CD14-positive monocyte (primary cell): ENCODE results near the gene ATP2A1. TPM values are rescaled to one million over a fixed set of nuclear protein-coding genes. Genes with fewer than 3 reads are reported as not detected.

Experiments used
- DNase-seq, 3 donors: peaks; one replicate each; pipeline ENCODE4 v3.0.0-alpha.2; 2011 to 2022
- H2AFZ ChIP-seq: 2 replicates; pipeline ENCODE4 v1.6.0; 2012; ENCODE audit warnings: mild to moderate bottlenecking, low read depth, low read length, inconsistent platforms; ENCODE audit not compliant: insufficient read depth, poor library complexity, severe bottlenecking
- H3K27ac ChIP-seq, 2 donors: 1 replicate in 1 of 2; 2 replicates in 1 of 2; pipeline ENCODE4 v1.5.1; 2012 to 2013; ENCODE audit warnings: low read length in 2 of 2, control low read depth in 1 of 2, inconsistent platforms in 1 of 2, low read depth in 1 of 2, mild to moderate bottlenecking in 1 of 2
- H3K27me3 ChIP-seq, 2 donors: one replicate each; pipeline versions ENCODE4 v1.6.0 to v1.6.1; 2011 to 2013; ENCODE audit warnings: low read length in 2 of 2; ENCODE audit not compliant: control insufficient read depth in 2 of 2, insufficient read depth in 2 of 2
- H3K36me3 ChIP-seq, 2 donors: replicated peaks in 1 of 2; 1 replicate in 1 of 2; 2 replicates in 1 of 2; pipeline versions ENCODE4 v1.5.1 to v1.6.1; 2012 to 2013; ENCODE audit warnings: low read length in 2 of 2, control low read depth in 1 of 2, inconsistent platforms in 1 of 2, mild to moderate bottlenecking in 1 of 2; ENCODE audit not compliant: insufficient read depth in 2 of 2, control insufficient read depth in 1 of 2
- H3K4me1 ChIP-seq, 2 donors: 1 replicate in 1 of 2; 2 replicates in 1 of 2; pipeline versions ENCODE4 v1.5.1 to v1.6.1; 2012 to 2013; ENCODE audit warnings: low read length in 2 of 2, control low read depth in 1 of 2, inconsistent platforms in 1 of 2, mild to moderate bottlenecking in 1 of 2, moderate library complexity in 1 of 2; ENCODE audit not compliant: insufficient read depth in 2 of 2, control insufficient read depth in 1 of 2
- H3K4me2 ChIP-seq: replicated peaks from 2 replicates; pipeline ENCODE3; 2012; ENCODE audit warnings: low read length, moderate library complexity, mild to moderate bottlenecking; ENCODE audit not compliant: poor library complexity, severe bottlenecking; ENCODE audit errors: extremely low read depth
- H3K4me3 ChIP-seq, 3 experiments: fragments of 200-600 bp in 1 of 3; sonication (generic) in 1 of 3; replicated peaks in 1 of 3; 1 replicate in 2 of 3; 2 replicates in 1 of 3; pipeline ENCODE4 v1.5.1; 2011 to 2013; ENCODE audit warnings: low read length in 3 of 3, mild to moderate bottlenecking in 3 of 3, control low read depth in 2 of 3, low read depth in 2 of 3, inconsistent platforms in 1 of 3, moderate library complexity in 1 of 3
- H3K79me2 ChIP-seq: 2 replicates; pipeline ENCODE4 v1.6.0; 2012; ENCODE audit warnings: mild to moderate bottlenecking, control low read depth, inconsistent platforms, low read length, moderate library complexity; ENCODE audit not compliant: insufficient read depth
- H3K9ac ChIP-seq: 2 replicates; pipeline ENCODE4 v1.6.0; 2017; ENCODE audit warnings: low read length, mild to moderate bottlenecking; ENCODE audit not compliant: insufficient read depth, poor library complexity, severe bottlenecking
- H3K9me3 ChIP-seq, 2 donors: replicated peaks in 1 of 2; 1 replicate in 1 of 2; 2 replicates in 1 of 2; pipeline versions ENCODE4 v1.5.1 to v1.6.1; 2012 to 2013; ENCODE audit warnings: low read length in 2 of 2, control low read depth in 1 of 2; ENCODE audit not compliant: control insufficient read depth in 1 of 2, insufficient read depth in 1 of 2
- H4K20me1 ChIP-seq: 2 replicates; pipeline ENCODE4 v1.6.0; 2012; ENCODE audit warnings: mild to moderate bottlenecking, low read length, control low read depth, moderate library complexity; ENCODE audit not compliant: insufficient read depth
- H3K27ac Mint-ChIP-seq, 7 donors: one replicate each; pipeline ENCODE4 v1.8.0; 2020; ENCODE audit warnings: mild to moderate bottlenecking in 7 of 7, mixed read lengths in 7 of 7, moderate library complexity in 6 of 7, inconsistent platforms in 2 of 7
- H3K27me3 Mint-ChIP-seq, 3 donors: one replicate each; pipeline ENCODE4 v1.8.0; 2021 to 2022; ENCODE audit warnings: low read depth in 3 of 3, mild to moderate bottlenecking in 3 of 3, mixed read lengths in 3 of 3, moderate library complexity in 3 of 3, inconsistent platforms in 1 of 3
- H3K36me3 Mint-ChIP-seq, 2 donors: one replicate each; pipeline ENCODE4 v1.8.0; 2020; ENCODE audit warnings: mixed read lengths in 2 of 2, inconsistent platforms in 1 of 2, mild to moderate bottlenecking in 1 of 2
- H3K4me1 Mint-ChIP-seq: one replicate; pipeline ENCODE4 v1.8.0; 2020; ENCODE audit warnings: mild to moderate bottlenecking, mixed read lengths
- H3K4me3 Mint-ChIP-seq, 2 donors: one replicate each; pipeline ENCODE4 v1.8.0; 2020; ENCODE audit warnings: mild to moderate bottlenecking in 2 of 2, mixed read lengths in 2 of 2, moderate library complexity in 1 of 2
- H3K9me3 Mint-ChIP-seq, 7 donors: one replicate each; pipeline ENCODE4 v1.8.0; 2020 to 2022; ENCODE audit warnings: mixed read lengths in 7 of 7, mild to moderate bottlenecking in 6 of 7, moderate library complexity in 6 of 7, inconsistent platforms in 2 of 7
- WGBS: methylation state at CpG from one replicate; pipeline ENCODE4 v1.1.5; 2013; ENCODE audit warnings: missing lambda C conversion rate; ENCODE audit not compliant: insufficient coverage; 5-methylcytosine and 5-hydroxymethylcytosine counted together
- intact Hi-C, 2 donors: fragments of 100-400 bp; cut with micrococcal nuclease; formaldehyde crosslinking; loops; one replicate each; pipeline versions ENCODE4 v1.15.0 to v1.15.1; 2023
- polyA plus RNA-seq, 3 donors: library from polyadenylated mRNA; depleted of rRNA in 1 of 3; unstranded in 2 of 3; stranded (reverse) in 1 of 3; fragments of 300-500 nt in 2 of 3; fragments of >200 nt in 1 of 3; fragmentation: Illumina TruSeq in 2 of 3; gene quantifications; 1 replicate in 2 of 3; 2 replicates in 1 of 3; pipeline ENCODE4 v1.2.3, GENCODE V29; 2012 to 2021
- TF ChIP-seq, protein P1 (sequence below): fragments of 200-600 bp; IDR thresholded peaks from one replicate; pipeline ENCODE4 v1.8.0; 2022; ENCODE audit warnings: antibody characterized with exemption, mild to moderate bottlenecking

The ATP2A1 gene
- polyA plus RNA-seq, 3 donors = 0.57 TPM; not detected in 2

DNA sequence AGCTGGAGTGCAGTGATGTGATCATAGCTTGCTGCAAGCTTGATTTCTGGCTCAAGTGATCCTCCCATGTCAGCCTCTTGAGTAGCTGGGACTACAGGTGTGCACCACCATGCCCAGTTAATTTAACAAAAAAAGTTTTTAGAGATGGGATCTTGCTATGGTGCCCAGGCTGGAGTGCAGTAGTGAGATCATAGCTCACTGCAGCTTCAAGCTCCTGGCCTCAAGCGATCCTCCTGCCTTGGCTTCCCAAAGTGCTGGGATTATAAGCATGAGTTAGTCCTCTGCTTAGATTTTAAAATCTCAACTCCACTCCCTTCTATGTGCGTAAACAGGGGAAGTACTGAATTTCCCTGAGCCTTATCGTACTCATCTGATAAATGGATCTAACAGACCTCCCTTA, 40.4 kb downstream of the ATP2A1 start:
- Histone ChIP-seq H3K4me2 (no peak overlapping the region), H3K9me3 (no peaks in the 10 kb centered on the region), H2AFZ (no peak overlapping the region), H3K4me3 (no peak overlapping the region), H4K20me1 (no peaks in the 10 kb centered on the region), H3K9ac (no peak overlapping the region), H3K79me2 (peaks cover 3% of the 10 kb centered on the region), H3K27ac (no peak overlapping the region), H3K27me3 (no peaks in the 10 kb centered on the region), H3K36me3 (peaks cover 41 to 66% of the 10 kb centered on the region in 2 donors), H3K4me1 (peaks cover 0 to 2% of the 10 kb centered on the region in 2 donors)
- Mint-ChIP-seq H3K9me3 (peaks cover 0 to 3% (median 0%) of the 10 kb centered on the region in 7 donors), H3K36me3 (peaks cover 50 to 76% of the 10 kb centered on the region in 2 donors), H3K4me3 (no peak overlapping the region), H3K27ac (no peak overlapping the region), H3K27me3 (peaks cover 0 to 1% (median 0%) of the 10 kb centered on the region in 3 donors), H3K4me1 (peaks cover 3% of the 10 kb centered on the region)
- no CpG with 5 or more reads among the region's 3 CpGs for WGBS
- no peak for DNase-seq
- intact Hi-C loops = loop anchor here in 1 of 2 donors (5.0 kb wide), 1 partner anchor 36 kb away; no protein-coding TSS in a partner anchor
- TF ChIP-seq, protein P1, sequence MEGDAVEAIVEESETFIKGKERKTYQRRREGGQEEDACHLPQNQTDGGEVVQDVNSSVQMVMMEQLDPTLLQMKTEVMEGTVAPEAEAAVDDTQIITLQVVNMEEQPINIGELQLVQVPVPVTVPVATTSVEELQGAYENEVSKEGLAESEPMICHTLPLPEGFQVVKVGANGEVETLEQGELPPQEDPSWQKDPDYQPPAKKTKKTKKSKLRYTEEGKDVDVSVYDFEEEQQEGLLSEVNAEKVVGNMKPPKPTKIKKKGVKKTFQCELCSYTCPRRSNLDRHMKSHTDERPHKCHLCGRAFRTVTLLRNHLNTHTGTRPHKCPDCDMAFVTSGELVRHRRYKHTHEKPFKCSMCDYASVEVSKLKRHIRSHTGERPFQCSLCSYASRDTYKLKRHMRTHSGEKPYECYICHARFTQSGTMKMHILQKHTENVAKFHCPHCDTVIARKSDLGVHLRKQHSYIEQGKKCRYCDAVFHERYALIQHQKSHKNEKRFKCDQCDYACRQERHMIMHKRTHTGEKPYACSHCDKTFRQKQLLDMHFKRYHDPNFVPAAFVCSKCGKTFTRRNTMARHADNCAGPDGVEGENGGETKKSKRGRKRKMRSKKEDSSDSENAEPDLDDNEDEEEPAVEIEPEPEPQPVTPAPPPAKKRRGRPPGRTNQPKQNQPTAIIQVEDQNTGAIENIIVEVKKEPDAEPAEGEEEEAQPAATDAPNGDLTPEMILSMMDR = no peak

DNA sequence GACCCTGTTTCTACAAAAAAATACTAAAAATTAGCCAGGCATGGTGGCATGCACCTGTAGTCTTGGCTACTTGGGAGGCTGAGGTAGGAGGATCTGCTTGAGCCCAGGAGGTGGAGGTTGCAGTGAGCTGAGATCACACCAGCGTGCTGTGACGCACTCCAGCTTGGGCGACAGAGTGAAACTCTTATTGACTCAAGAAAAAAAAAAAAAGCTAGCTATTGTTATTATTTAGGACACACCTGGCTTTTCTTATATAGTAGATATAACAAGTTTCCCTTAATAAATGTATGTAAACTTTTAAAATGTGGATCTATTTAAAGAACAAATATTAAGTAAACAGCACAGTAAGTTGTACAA, 44.9 kb downstream of the ATP2A1 start:
- Histone ChIP-seq H2AFZ (no peak overlapping the region), H4K20me1 (peaks cover 10% of the 10 kb centered on the region), H3K4me3 (no peak overlapping the region), H3K27me3 (no peaks in the 10 kb centered on the region), H3K4me1 (peaks cover 11 to 17% of the 10 kb centered on the region in 2 donors), H3K9me3 (no peaks in the 10 kb centered on the region), H3K79me2 (peaks cover 8% of the 10 kb centered on the region), H3K36me3 (peaks cover 16 to 23% of the 10 kb centered on the region in 2 donors), H3K9ac (no peak overlapping the region), H3K27ac (no peak overlapping the region), H3K4me2 (no peak overlapping the region)
- WGBS = no CpG with 5 or more reads among the region's 3 CpGs
- TF ChIP-seq, protein P1 = no peak
- Mint-ChIP-seq H3K4me1 (peaks cover 18% of the 10 kb centered on the region), H3K4me3 (no peak overlapping the region), H3K9me3 (no peaks in the 10 kb centered on the region), H3K36me3 (peaks cover 21 to 37% of the 10 kb centered on the region in 2 donors), H3K27me3 (peaks cover 0 to 7% (median 0%) of the 10 kb centered on the region in 3 donors), H3K27ac (no peak overlapping the region)
- no peak for DNase-seq
- intact Hi-C loops = loop anchor here in 1 of 2 donors (10.0 kb wide), 2 partner anchors 78 to 368 kb away; partner anchors contain the start of genes SGF29 and TUFM
